HCT116 (cell line): ENCODE measurements around the gene ANKS1A. TPM values are rescaled to one million over a fixed set of nuclear protein-coding genes. Genes with fewer than 3 reads are reported as not detected.

Source experiments
- ATAC-seq: fragments of 200-7000 bp; cut with Tn5 transposase; 2 replicates; pipeline ENCODE4 v1.9.1; 2020; ENCODE audit warnings: mild to moderate bottlenecking, moderate library complexity
- BruUV-seq: library from RNA; stranded (reverse); fragments of 400-500 nt; replicated peaks from 2 replicates; lab custom pipeline; 2021; lab: Mats Ljungman, UMichigan
- CTCF ChIA-PET: fragments of 300-600 bp; sonication (Branson Sonifier 250); formaldehyde crosslinking; loops from one replicate; lab custom pipeline; 2021; ENCODE audit warnings: antibody characterized with exemption; lab: Charles Lee
- POLR2A ChIA-PET: fragments of 300-600, 350-600 bp; sonication (Branson Sonifier 250); formaldehyde crosslinking; loops from one replicate; lab custom pipeline; 2021; ENCODE audit warnings: antibody characterized with exemption; lab: Charles Lee
- RAD21 ChIA-PET, 2 experiments: fragments of 300-600 bp; sonication (Branson Sonifier 250); formaldehyde crosslinking; loops; one replicate each; lab custom pipeline; 2023; ENCODE audit warnings: low total read pairs in 2 of 2; ENCODE audit not compliant: uncharacterized antibody in 2 of 2, unreplicated experiment in 2 of 2, low non-redundant PET in 1 of 2; lab: Charles Lee
- DNase-seq: peaks from one replicate; pipeline ENCODE4 v3.0.0-alpha.2; 2010; ENCODE audit warnings: low read depth, low spot score
- H2AFZ ChIP-seq: fragments of 200-600 bp; shearing (Covaris generic), sonication (generic); 2 replicates; pipeline ENCODE4 v1.6.1; 2017; ENCODE audit warnings: low read depth, mixed run types, mixed read lengths, antibody characterized with exemption, low read length; ENCODE audit not compliant: poor library complexity, severe bottlenecking
- H3K27ac ChIP-seq: 2 replicates; pipeline ENCODE4 v1.5.1; 2012; ENCODE audit warnings: low read depth, low read length
- H3K27me3 ChIP-seq: fragments of 200-600 bp; sonication (generic); 2 replicates; pipeline ENCODE4 v1.6.1; 2016; ENCODE audit warnings: mixed run types, low read length, mixed read lengths; ENCODE audit not compliant: insufficient read depth
- H3K36me3 ChIP-seq, 2 experiments: fragments of 200-500 bp in 1 of 2; fragments of 200-600 bp in 1 of 2; sonication (Bioruptor generic) in 1 of 2; sonication (generic) in 1 of 2; 2 replicates each; pipeline versions ENCODE4 v1.5.1 to v1.6.1; 2014 to 2016; ENCODE audit warnings: low read length in 2 of 2, inconsistent platforms in 1 of 2, mixed read lengths in 1 of 2, mixed run types in 1 of 2; ENCODE audit not compliant: insufficient read depth in 2 of 2, control insufficient read depth in 1 of 2
- H3K4me1 ChIP-seq, 2 experiments: fragments of 200-600 bp in 1 of 2; sonication (generic) in 1 of 2; 2 replicates each; pipeline versions ENCODE4 v1.5.1 to v1.6.1; 2012 to 2017; ENCODE audit warnings: low read length in 2 of 2, inconsistent platforms in 1 of 2, mild to moderate bottlenecking in 1 of 2, mixed read lengths in 1 of 2, mixed run types in 1 of 2, moderate library complexity in 1 of 2; ENCODE audit not compliant: insufficient read depth in 2 of 2, control insufficient read depth in 1 of 2
- H3K4me2 ChIP-seq: fragments of 200-600 bp; sonication (generic); 2 replicates; pipeline ENCODE4 v1.6.1; 2017; ENCODE audit warnings: mixed run types, low read length, mixed read lengths
- H3K4me3 ChIP-seq, 2 experiments: fragments of 200-600 bp in 1 of 2; sonication (generic) in 1 of 2; replicated peaks in 1 of 2; 2 replicates each; pipeline ENCODE4 v1.5.1; 2011 to 2016; ENCODE audit warnings: low read length in 2 of 2, control low read depth in 1 of 2, low read depth in 1 of 2, mild to moderate bottlenecking in 1 of 2, mixed read lengths in 1 of 2, mixed run types in 1 of 2
- H3K79me2 ChIP-seq: fragments of 200-600 bp; sonication (generic); 2 replicates; pipeline ENCODE4 v1.6.1; 2017; ENCODE audit warnings: mild to moderate bottlenecking, mixed run types, low read length, moderate library complexity, mixed read lengths; ENCODE audit not compliant: insufficient read depth
- H3K9ac ChIP-seq: fragments of 200-600 bp; sonication (generic); 2 replicates; pipeline ENCODE4 v1.6.1; 2016; ENCODE audit warnings: low read length, mixed read lengths
- H3K9me2 ChIP-seq: fragments of 200-600 bp; sonication (generic), shearing (Covaris generic); 2 replicates; pipeline ENCODE4 v1.6.1; 2017; ENCODE audit warnings: mixed run types, mild to moderate bottlenecking, moderate library complexity; ENCODE audit not compliant: insufficient read depth
- H3K9me3 ChIP-seq, 2 experiments: fragments of 200-500 bp in 1 of 2; fragments of 200-600 bp in 1 of 2; sonication (Bioruptor generic) in 1 of 2; sonication (generic) in 1 of 2; 2 replicates each; pipeline ENCODE4 v1.6.1; 2014 to 2017; ENCODE audit warnings: low read length in 2 of 2, mixed read lengths in 2 of 2, inconsistent platforms in 1 of 2, low read depth in 1 of 2, mild to moderate bottlenecking in 1 of 2, mixed run types in 1 of 2, moderate library complexity in 1 of 2; ENCODE audit not compliant: control insufficient read depth in 1 of 2, insufficient read depth in 1 of 2
- H4K20me1 ChIP-seq: fragments of 200-600 bp; sonication (generic), shearing (Covaris generic); 2 replicates; pipeline ENCODE4 v1.6.1; 2017; ENCODE audit warnings: mixed run types, mild to moderate bottlenecking, moderate library complexity; ENCODE audit not compliant: insufficient read depth
- CBX3 ChIP-seq: IDR thresholded peaks from 2 replicates; pipeline ENCODE4 v1.6.1; 2012; ENCODE audit warnings: low read depth
- CEBPB ChIP-seq: IDR thresholded peaks from 2 replicates; pipeline ENCODE4 v1.6.1; 2012; ENCODE audit warnings: low read depth
- EGR1 ChIP-seq: IDR thresholded peaks from 2 replicates; pipeline ENCODE4 v1.6.1; 2012; ENCODE audit warnings: low read depth
- EZH2 ChIP-seq: fragments of 200-600 bp; sonication (generic); IDR thresholded peaks from 2 replicates; pipeline ENCODE4 v1.6.1; 2017; ENCODE audit warnings: antibody characterized with exemption, mixed run types
- FOSL1 ChIP-seq: IDR thresholded peaks from 2 replicates; pipeline ENCODE4 v1.6.1; 2012; ENCODE audit warnings: low read depth
- JUND ChIP-seq: IDR thresholded peaks from 2 replicates; pipeline ENCODE4 v1.6.1; 2012
- POLR2A ChIP-seq: IDR thresholded peaks from 2 replicates; pipeline ENCODE4 v1.7.0; 2011; ENCODE audit warnings: borderline replicate concordance; ENCODE audit not compliant: insufficient read depth, insufficient read length; ENCODE audit errors: extremely low read depth
- RAD21 ChIP-seq: IDR thresholded peaks from 2 replicates; pipeline ENCODE4 v1.6.1; 2012; ENCODE audit warnings: low read depth, mild to moderate bottlenecking
- SIN3A ChIP-seq: IDR thresholded peaks from 2 replicates; pipeline ENCODE4 v1.6.1; 2012; ENCODE audit warnings: low read depth
- SRF ChIP-seq: IDR thresholded peaks from 2 replicates; pipeline ENCODE4 v1.6.1; 2012; ENCODE audit warnings: low read depth
- TCF7L2 ChIP-seq: IDR thresholded peaks from 2 replicates; pipeline ENCODE4 v1.7.0; 2011; ENCODE audit warnings: borderline replicate concordance, inconsistent platforms; ENCODE audit not compliant: insufficient read depth, insufficient read length; ENCODE audit errors: extremely low read depth
- YY1 ChIP-seq: IDR thresholded peaks from 2 replicates; pipeline ENCODE4 v1.6.1; 2011; ENCODE audit warnings: low read length, low read depth, moderate library complexity, mild to moderate bottlenecking; ENCODE audit not compliant: insufficient replicate concordance; ENCODE audit errors: extremely low read depth
- ZFX ChIP-seq: fragments of 450-650 bp; IDR thresholded peaks from 2 replicates; pipeline ENCODE4 v1.6.1; 2017
- ZNF274 ChIP-seq: fragments of 200-500 bp; sonication (Bioruptor generic); IDR thresholded peaks from 2 replicates; pipeline ENCODE4 v1.6.1; 2014; ENCODE audit warnings: mild to moderate bottlenecking, low read depth, low read length, inconsistent platforms
- intact Hi-C: fragments of 100-400 bp; cut with micrococcal nuclease; formaldehyde crosslinking; loops from 2 replicates; pipeline ENCODE4 v1.10.0; 2022
- total RNA-seq: library from RNA; stranded (reverse); gene quantifications from one replicate; pipeline ENCODE4 v1.2.1, GENCODE V29; 2021; ENCODE audit not compliant: unreplicated experiment
- TF ChIP-seq, protein P1 (sequence below): IDR thresholded peaks from 2 replicates; pipeline ENCODE4 v1.6.1; 2011; ENCODE audit warnings: mild to moderate bottlenecking, low read length, moderate library complexity; ENCODE audit not compliant: insufficient replicate concordance; ENCODE audit errors: extremely low read depth

The ANKS1A gene
- total RNA-seq, 1 experiment from 2014 or later: 20.6 TPM

GRCh38 chr6:34959224-34959623 lies 70.2 kb downstream of the ANKS1A start:
- H3K9ac ChIP-seq: no peak overlapping the region
- H3K27me3 ChIP-seq: no peaks in the 10 kb centered on the region
- ATAC-seq: no peak
- TF ChIP-seq CBX3 (no peak), JUND (no peak), ZNF274 (no peak), TCF7L2 (no peak), FOSL1 (no peak), CEBPB (no peak), RAD21 (no peak), ZFX (no peak), EGR1 (no peak), EZH2 (no peak), SRF (no peak), POLR2A (no peak), SIN3A (no peak), YY1 (no peak)
- TF ChIP-seq, protein P1, sequence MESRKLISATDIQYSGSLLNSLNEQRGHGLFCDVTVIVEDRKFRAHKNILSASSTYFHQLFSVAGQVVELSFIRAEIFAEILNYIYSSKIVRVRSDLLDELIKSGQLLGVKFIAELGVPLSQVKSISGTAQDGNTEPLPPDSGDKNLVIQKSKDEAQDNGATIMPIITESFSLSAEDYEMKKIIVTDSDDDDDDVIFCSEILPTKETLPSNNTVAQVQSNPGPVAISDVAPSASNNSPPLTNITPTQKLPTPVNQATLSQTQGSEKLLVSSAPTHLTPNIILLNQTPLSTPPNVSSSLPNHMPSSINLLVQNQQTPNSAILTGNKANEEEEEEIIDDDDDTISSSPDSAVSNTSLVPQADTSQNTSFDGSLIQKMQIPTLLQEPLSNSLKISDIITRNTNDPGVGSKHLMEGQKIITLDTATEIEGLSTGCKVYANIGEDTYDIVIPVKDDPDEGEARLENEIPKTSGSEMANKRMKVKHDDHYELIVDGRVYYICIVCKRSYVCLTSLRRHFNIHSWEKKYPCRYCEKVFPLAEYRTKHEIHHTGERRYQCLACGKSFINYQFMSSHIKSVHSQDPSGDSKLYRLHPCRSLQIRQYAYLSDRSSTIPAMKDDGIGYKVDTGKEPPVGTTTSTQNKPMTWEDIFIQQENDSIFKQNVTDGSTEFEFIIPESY: no peak
- ChIA-PET CTCF (no interaction called here), RAD21 (no interaction called here), POLR2A (no interaction called here)
- H3K4me1 ChIP-seq: peaks cover 0 to under 1% of the 10 kb centered on the region in 2 experiments; a peak in 1 of 4 replicates
- H4K20me1 ChIP-seq: no peaks in the 10 kb centered on the region
- BruUV-seq: no TSS peak
- no peak overlapping the region for H3K4me2 ChIP-seq
- H2AFZ ChIP-seq: no peak overlapping the region
- intact Hi-C loops: no loop called here
- peaks cover 17% of the 10 kb centered on the region for H3K79me2 ChIP-seq
- H3K9me3 ChIP-seq: no peaks in the 10 kb centered on the region
- DNase-seq: no peak
- H3K27ac ChIP-seq: no peak overlapping the region
- no peak overlapping the region for H3K4me3 ChIP-seq
- no peaks in the 10 kb centered on the region for H3K36me3 ChIP-seq
- H3K9me2 ChIP-seq: no peaks in the 10 kb centered on the region
